ENCODE measurements around the gene EEF1AKMT4.

DNA sequence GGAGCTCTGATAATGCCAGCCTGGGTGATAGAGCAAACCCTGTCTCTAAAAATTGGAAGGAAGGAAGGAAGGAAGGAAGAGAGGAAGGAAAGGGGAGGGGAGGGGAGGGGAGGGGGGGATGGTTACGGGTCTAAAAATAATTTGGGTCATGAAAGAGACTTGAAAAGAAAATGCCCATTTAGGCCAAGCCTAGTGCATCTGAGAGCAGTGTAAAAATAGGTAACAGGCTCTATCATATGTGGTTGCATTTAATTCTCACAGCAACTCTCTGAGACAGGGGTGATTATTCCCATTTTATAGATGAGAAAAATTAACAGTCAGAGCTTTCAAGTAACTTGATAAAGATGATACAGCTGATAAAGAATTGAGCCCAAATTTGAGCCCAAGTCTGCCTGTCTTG lies 22.8 kb downstream of the EEF1AKMT4 start:
- TF ChIP-seq, protein P1, sequence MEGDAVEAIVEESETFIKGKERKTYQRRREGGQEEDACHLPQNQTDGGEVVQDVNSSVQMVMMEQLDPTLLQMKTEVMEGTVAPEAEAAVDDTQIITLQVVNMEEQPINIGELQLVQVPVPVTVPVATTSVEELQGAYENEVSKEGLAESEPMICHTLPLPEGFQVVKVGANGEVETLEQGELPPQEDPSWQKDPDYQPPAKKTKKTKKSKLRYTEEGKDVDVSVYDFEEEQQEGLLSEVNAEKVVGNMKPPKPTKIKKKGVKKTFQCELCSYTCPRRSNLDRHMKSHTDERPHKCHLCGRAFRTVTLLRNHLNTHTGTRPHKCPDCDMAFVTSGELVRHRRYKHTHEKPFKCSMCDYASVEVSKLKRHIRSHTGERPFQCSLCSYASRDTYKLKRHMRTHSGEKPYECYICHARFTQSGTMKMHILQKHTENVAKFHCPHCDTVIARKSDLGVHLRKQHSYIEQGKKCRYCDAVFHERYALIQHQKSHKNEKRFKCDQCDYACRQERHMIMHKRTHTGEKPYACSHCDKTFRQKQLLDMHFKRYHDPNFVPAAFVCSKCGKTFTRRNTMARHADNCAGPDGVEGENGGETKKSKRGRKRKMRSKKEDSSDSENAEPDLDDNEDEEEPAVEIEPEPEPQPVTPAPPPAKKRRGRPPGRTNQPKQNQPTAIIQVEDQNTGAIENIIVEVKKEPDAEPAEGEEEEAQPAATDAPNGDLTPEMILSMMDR (conservative IDR thresholded peaks at IDR 0.05), result no peak
- no peak for TF ChIP-seq ZFX (IDR thresholded peaks at IDR 0.05)
